Measurements from ENCODE around the gene PEX13. TPM values are rescaled to one million over a fixed set of nuclear protein-coding genes. Genes with fewer than 3 reads are reported as not detected.

PEX13 gene
- total RNA-seq, 1 donor from 2014 or later: 36.9 TPM

DNA sequence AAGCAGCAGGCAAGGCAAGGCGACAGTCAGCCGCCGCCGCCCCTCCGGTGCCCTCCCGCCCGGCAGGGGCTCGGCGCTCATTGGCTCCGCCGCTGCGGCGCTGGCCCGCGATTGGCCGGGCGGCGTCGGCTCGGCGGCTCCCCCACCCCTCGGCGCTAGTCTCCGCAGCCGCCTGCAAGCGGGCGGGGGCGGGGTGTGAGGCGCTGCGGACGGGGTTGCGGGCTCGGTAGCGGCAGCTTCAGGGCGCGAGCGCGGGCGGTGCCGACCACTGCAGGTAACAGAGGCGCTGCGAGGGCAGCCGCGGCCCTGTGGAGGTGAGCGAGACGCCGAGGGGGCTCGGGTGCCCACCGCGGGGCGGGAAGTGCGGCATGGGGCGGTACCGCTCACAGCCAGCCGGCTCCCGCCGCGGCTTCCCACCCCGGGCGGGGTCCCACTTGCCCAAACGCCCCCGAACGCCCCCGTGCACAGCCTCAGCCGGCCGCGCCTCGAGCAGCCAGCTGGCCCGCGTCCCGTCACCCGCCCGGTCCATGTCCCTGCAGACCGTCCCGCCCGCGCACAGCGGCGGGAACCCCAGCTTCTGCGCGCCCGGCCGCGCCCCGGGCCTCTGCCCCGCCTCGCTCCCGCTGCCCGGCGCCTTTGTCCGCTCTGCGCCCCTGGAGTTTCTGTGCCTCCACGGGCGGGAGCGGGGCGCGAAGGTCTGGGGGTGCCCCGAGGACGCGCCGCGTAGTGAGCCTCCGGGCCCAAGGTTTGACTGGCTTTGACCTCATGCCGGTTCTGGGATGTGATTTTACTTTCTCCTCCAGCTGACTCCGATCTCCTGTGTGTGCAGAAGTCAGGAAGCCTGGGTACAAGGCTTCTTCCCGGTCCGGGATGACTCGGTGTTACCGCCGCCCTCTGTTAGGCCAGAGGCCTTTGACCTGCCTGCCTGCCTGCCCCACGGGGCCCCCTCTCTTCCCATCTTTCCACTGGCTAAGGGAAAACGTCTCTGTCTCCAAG lies 48.5 kb downstream of the PEX13 start, which contains the start of gene SANBR:
TSS of gene SANBR (plus strand) at position 158 of the 996 bp plus-strand sequence. CDS start 4,480 bp downstream, outside the sequence.
- peak; percentile 26 for DNase-seq (ENCODE audit: low read depth, low spot score)

DNA sequence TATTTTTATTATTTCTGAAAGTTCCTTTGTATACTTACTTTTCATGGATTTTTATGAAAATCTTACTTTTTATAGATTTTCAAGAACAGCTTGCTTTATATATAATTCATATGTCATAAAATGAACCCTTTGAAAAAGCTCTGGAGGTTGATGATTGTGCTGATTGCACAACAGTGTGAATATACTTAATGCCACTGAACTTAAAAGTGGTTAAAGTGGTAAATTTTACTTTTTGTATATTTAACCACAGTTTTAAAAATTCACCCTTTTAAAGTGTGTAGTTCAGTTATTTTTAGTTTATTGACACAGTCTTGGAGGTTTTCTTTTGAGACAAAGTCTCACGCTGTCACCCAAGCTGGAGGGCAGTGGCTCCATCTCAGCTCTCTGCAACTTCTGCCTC lies 56.6 kb downstream of the PEX13 start:
- DNase-seq (ENCODE audit: low read depth, low spot score): no peak

- no peak for DNase-seq (ENCODE audit: low read depth, low spot score)
Observed at GRCh38 chr2:61085883-61086282, 68.4 kb downstream of the PEX13 start.

GRCh38 chr2:61089797-61090196 lies 72.3 kb downstream of the PEX13 start:
- DNase-seq (ENCODE audit: low read depth, low spot score): no peak

- no peak for DNase-seq (ENCODE audit: low read depth, low spot score)
Observed at GRCh38 chr2:61090386-61090921, 72.9 kb downstream of the PEX13 start.

GRCh38 chr2:61091485-61091884 lies 74.0 kb downstream of the PEX13 start:
- DNase-seq (ENCODE audit: low read depth, low spot score): no peak

- no peak for DNase-seq (ENCODE audit: low read depth, low spot score)
Observed at GRCh38 chr2:61096438-61096837, 78.9 kb downstream of the PEX13 start.

DNA sequence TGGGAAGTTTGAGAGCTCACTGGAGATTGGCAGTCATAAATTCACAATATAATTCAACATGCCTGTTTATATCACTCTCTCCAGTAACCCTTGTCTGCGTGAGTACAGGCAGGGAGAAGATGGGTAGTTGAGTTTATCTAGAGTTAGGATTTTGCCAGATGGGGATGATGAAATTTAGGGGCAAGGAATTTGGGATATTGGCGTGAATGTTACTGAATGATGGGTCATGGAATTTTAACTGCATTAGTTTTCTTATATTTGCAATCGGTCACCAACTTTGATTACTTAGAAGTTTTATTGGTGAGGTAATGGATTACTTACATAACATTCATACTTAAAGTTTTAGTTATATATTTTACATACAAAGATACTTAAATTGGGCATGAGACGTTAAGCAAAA lies 83.3 kb downstream of the PEX13 start:
- DNase-seq (ENCODE audit: low read depth, low spot score): no peak

Other genes with a start within 250 kb of the PEX13 start
- gene REL, start 136.1 kb upstream of the PEX13 start, total RNA-seq: 5.1 and 6.2 TPM in 2 replicates
- gene PUS10, start 535 bp downstream of the PEX13 start, total RNA-seq: 7.5 and 11.0 TPM in 2 replicates
- gene SANBR, start 48.2 kb downstream of the PEX13 start, total RNA-seq: 13.8 and 18.7 TPM in 2 replicates
- 2.8 and 14.0 TPM in 2 replicates for gene C2orf74, start 144.5 kb downstream of the PEX13 start, total RNA-seq

Measured in pulmonary artery endothelial cell (primary cell).